D341Med (cell line): ENCODE data around the gene ADAD2.

ENCODE experiments used
- DNase-seq: peaks from one replicate; pipeline ENCODE4 v3.0.0; 2012; ENCODE audit warnings: low spot score

The ADAD2 gene

GRCh38 chr16:84190731-84191388 lies at the start of gene ADAD2:
ADAD2 (plus strand) TSS chr16:84191157; CDS start chr16:84191231, 74 bp downstream.
- DNase-seq: no peak

- DNase-seq: no peak
These were observed 47.9 kb upstream of the ADAD2 start for GRCh38 chr16:84143081-84143480.

DNA sequence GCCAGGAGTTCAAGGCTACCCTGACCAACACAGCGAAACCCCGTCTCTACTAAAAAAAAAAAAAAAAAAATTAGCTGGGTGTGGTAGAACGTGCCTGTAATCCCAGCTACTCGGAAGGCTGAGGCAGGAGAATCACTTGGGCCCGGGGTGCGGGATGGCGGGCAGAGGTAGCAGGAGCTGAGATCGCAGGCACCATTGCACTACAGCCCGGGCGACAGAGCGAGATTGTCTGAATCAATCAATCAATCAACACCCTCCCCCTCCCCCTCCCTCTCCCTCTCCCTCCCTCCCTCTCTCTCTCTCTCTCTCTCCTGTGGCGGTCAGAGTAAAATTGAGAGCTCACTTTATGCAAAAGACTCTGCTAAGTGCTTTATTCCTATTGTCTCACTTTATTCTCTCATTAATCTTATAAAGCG lies 47.2 kb upstream of the ADAD2 start:
- no peak for DNase-seq

GRCh38 chr16:84144209-84144858 lies 46.6 kb upstream of the ADAD2 start:
- peak; percentile 59 for DNase-seq

- DNase-seq: peak; percentile 99
These were observed 45.9 kb upstream of the ADAD2 start, which contains the start of the genes DNAAF1 and HSDL1 for GRCh38 chr16:84144859-84145639. DNAAF1 (plus strand) TSS chr16:84145308; CDS start chr16:84145441, 133 bp downstream. HSDL1 (minus strand) TSS chr16:84145177; CDS start chr16:84131321, 13,856 bp downstream.

- DNase-seq: no peak
These were observed 40.0 kb upstream of the ADAD2 start for GRCh38 chr16:84150926-84151325.

- no peak for DNase-seq
These were observed 37.2 kb upstream of the ADAD2 start for GRCh38 chr16:84153660-84154214.

GRCh38 chr16:84155226-84155625 lies 35.7 kb upstream of the ADAD2 start:
- no peak for DNase-seq

- no peak for DNase-seq
These were observed 35.2 kb upstream of the ADAD2 start for GRCh38 chr16:84155771-84156170.

GRCh38 chr16:84156342-84156784 lies 34.6 kb upstream of the ADAD2 start:
- DNase-seq: no peak

DNA sequence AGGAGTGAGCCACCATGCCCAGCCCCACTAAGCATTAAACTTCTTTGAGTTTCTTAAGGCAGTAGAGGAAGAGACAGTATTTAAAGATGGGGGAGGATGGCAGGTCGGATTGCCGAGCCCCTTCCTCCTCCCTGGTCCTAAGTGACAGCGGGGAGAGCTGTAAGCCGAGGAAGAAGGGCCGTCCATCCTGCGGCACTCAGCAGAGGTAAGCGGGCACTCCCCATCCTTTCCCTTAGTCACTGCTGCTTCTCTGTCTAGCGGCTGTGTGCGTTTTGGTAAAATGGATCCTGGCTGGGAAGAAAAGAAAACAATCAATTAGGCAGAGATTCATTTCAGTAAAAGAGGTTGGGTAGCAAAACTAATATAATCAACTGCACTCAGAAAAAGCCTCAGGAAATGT lies 31.9 kb upstream of the ADAD2 start:
- no peak for DNase-seq

DNA sequence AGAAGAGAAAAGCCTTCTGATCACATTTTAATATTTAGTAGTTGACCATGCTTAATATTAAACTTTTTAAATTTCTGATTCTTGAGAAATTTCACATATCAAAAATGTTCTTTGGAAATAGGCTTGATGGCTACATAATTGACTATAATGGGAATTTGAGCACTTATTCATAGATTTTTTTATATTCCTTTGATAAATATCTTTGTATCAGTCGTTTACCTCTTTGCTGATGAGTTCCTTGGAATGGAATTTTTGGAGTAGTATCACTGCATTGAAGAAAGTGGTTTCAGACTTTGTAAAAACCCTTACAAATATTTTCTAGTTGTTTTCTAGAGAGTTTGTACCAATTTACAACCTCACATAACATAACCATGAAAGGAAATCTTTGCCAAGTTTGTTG lies 31.2 kb upstream of the ADAD2 start:
- no peak for DNase-seq

DNA sequence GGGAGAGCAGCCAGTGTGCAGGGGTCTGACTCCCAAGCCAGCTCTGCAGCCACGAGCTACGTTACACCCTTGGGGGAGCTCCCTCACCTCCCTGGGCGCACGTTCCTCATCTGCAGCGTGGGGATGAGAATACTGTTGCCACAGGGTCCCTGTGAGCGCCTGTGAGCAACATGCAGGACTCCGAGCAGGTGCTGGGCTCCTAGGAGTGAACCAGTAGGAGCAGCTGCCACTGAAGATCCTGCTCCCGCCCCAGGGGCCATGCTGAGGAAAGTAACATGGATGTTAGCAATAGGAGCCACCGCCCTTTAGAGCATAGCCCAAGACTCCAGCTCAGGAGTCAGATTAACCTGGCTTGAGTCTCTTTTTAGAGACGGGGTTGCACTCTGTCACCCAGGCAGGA lies 29.9 kb upstream of the ADAD2 start:
- DNase-seq: no peak

DNA sequence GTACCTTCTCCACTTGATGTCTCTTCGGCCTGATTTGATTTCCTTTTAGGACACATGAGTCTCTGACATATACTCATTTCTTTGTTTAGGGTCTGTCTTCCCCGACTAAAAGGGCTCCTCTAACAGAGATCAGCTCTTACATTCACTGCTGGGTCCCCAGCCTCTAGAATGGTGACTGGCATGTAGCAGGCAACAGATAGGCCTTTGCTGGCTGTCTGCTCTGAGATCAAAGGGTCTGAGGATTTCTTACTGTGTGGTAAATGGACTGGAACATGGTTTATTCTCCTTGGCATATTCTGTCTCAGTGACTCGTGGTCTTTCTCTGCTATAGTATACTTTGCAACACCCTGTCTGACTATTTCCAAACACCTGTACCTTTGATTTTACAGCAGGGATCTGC lies 29.2 kb upstream of the ADAD2 start:
- no peak for DNase-seq

GRCh38 chr16:84165746-84166145 lies 25.2 kb upstream of the ADAD2 start:
- DNase-seq: no peak

DNA sequence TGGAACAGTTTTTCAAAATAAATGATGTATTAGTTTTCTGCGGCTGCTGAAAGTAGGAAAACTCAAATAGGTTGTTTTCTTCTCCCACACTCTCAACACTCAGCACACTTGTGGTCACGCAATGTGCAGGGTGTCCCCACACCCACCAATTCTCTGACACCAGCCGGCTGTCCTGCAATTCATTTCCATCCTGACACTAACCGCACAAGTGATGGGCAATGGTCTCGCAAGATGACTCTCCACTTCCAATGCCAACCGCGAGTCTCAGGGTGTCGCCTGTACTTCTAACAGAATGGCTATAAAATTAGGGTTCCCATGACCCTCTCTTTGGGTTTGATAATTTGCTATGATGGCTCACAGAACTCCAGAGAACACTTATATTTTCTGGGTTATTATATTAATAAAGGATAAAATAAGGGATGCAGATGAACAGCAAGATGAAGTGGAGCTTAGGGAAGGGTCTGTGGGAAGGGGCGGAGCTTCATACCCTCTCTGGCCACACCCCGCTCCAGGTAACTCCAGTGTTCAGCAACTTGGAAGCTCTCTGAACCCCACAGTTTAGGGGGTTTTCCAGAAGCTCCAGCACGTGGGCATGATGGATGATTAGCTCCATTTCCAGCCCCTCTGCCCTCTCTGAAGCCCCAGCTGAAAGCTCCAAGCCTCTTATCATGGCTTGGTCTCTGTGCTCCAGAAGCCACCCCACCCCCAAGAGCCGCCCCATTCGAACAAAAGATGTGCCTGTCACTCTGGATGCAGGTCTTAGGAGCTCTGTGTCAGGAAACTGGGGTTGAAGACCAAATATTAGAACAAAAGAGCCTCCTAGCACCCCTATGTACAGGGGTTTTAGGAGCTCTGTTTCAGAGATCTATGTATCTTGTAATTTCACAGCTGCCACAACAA lies 23.9 kb upstream of the ADAD2 start:
- no peak for DNase-seq

- DNase-seq: no peak
These were observed 21.1 kb upstream of the ADAD2 start for GRCh38 chr16:84169765-84170310.

DNA sequence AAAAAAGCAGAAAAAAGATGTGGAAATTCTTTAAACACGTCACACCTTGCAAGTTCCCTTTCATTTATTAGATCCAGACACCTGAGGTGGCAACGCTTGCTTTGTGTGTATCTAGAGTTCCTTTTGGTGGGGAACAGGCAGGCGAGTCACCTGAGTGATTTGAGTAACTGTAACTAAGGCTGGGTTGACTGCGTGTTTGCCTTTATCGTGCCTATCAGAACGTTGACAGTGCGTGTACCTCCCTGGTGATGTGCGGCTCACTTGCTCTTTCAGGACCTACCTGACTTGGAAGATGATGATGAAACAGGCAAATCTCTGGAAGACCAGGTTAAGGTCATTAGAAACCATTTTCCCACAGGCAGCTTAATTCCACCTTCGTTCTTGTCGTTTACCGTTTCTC lies 16.6 kb upstream of the ADAD2 start:
- no peak for DNase-seq

GRCh38 chr16:84175350-84176081 lies 15.4 kb upstream of the ADAD2 start:
- peak; percentile 82 for DNase-seq
